Measurements from ENCODE around the gene METTL8.
"Not testable (repeated sequence)": the region's sequence is repeated elsewhere in the genome, so short reads cannot be mapped to it uniquely, and the experiment has no call there.

The METTL8 gene

DNA sequence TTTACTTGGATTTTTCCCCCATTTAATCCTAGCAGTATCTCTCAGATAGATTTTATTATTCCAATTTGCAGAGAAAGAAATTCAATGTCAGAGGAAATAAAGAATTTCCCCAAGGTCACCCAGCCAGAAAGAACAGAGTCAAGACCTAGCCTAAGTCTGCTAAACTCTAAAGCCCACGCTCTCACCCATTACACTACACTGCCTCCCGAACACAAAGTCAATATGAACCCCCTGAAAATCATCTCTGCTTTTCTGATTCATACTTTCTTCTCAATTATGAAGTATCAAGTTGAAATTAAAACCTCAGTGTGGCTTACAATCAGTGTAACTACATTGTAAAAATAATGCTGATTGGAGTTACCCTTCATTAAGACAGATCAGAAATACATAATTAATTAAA is 89.6 kb downstream of the METTL8 start:
- DNase-seq = no peak

- no peak for DNase-seq
Observed at GRCh38 chr2:171342067-171342413, 91.8 kb downstream of the METTL8 start.

- DNase-seq = no peak
Observed at GRCh38 chr2:171341394-171342066, 92.3 kb downstream of the METTL8 start.

GRCh38 chr2:171334946-171335345 is 98.8 kb downstream of the METTL8 start:
- DNase-seq = no peak

DNA sequence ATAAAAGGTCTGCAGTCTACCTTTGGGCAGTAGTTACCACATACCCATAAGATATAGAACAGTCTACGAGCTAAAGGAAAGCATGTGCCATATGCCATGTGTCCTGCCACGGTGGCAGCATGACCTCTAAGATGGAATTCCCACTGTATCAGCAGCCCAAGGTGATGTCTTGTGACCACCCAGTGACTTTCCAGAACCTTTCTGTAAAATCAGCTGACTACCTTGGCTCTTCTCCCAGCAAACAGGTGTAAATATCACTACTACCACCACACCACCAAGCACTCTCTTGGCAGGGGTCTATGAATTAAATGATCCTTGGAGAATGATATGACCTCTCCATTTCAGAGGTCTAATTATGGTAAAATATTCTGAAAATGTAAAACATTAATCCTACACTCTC is 99.6 kb downstream of the METTL8 start:
- no peak for DNase-seq

DNA sequence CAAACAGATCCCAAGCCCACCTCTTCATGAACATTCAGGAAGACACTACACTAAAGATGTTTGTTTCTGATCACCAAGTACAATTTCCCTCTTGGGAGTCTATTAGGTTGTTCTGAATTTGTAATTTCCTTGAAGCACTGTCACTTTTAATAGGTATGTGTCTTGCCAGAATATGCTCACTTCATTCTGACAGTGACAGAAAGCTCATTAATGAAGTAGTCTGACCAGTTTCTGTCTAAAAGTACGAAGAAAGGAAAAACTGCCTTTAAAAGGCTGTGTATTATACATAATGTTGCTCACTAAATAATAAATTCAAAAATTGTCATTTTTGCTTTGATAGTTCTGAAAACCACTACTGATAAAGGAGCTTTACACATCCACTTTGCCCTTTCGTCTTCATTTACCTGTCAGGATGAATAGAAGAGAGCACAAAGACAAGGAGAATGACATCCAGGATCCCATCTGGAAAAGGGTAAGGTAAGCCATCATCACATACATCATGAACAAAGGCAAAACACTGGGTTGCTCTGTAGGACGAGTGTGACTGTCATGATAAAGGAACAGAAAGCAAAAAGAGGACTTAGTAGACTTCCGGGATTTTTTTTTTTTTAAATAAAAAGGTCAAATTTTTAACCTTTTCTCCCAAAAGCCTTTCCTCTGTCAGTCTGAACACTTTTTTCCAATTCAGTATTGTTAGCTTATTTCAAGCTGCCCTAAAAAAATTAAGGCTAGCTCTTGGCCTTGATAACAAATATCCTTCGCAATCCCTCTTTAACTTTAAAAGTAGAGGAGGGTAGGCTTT is 103.4 kb downstream of the METTL8 start:
- no peak for DNase-seq

DNA sequence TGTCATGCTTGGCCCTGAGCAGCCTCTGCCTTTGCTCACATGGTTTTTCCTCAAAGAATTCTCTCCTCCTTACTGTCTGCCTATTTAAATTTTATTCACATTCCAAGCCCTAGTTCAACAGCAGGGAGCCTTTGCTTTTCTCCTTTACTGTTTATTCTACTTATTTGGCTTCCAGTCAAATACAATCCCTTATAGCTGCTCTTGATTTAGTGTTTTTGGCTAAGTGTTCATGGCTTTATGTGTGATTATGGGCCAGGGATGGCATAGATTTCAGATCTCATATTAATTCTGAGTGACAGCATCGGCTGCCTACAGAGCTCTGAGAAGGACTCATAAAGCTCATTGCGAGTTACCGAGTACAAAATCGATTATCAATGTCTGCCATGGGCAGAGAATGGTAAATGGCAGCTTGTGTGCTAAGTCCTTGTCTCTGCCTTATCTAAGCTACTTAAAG is 106.7 kb downstream of the METTL8 start:
- no peak for DNase-seq

DNA sequence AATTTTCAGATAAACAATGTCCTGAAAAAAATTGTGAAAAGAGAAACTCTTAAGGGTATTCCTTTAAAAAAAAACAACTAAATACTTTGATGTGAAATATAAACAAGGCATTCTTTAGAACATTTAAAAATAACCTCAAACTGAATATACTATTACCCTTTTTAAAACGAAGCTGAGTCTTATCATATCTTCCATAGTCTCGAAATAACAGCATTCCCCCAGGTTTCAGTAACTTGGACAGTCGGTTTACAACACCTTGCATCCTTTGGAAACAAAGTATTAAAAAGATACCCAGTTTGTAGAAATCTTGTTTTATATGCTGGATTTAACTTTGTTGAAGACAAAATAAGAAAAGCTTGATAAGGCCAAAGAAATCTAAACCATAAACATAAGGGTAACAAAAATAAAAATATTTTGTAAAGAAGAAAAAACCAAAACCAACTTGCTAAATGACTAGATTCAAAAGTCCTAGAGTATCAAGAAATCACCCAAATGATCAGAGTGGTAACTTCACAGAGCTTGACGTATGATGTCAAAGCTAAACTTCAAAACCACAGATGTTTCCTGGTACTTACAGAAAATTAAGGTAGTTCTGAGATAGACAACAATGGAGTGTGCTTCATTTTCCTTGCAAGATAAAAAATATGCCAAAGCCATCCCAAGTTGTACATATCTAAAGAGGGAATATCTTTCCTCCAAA is 107.8 kb downstream of the METTL8 start:
- DNase-seq = peak; percentile 77

GRCh38 chr2:171323971-171324528 is 109.7 kb downstream of the METTL8 start:
- DNase-seq = no peak

GRCh38 chr2:171322928-171323327 is 110.9 kb downstream of the METTL8 start:
- DNase-seq = no peak

- DNase-seq = no peak
Observed at GRCh38 chr2:171320731-171321130, 113.1 kb downstream of the METTL8 start.

DNA sequence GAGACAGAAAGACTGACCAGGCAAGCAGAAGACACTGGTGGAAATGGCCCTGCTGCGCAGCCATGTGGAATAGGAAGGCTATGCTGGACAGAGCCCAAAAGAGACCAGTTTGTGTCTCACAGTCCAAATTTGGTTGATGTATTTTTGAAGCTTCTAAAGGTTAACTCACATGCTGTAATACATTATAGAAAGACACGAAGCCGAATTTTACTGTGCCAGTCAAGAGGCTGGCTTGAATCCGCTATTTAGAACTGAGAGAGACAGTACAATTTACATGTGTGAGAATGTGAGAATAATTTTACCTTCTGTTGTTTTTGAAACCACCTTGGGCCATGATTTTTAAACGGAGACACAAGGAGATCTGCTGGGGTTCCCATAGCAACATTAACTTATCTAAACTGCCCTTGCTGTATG is 113.6 kb downstream of the METTL8 start:
- no peak for DNase-seq

DNA sequence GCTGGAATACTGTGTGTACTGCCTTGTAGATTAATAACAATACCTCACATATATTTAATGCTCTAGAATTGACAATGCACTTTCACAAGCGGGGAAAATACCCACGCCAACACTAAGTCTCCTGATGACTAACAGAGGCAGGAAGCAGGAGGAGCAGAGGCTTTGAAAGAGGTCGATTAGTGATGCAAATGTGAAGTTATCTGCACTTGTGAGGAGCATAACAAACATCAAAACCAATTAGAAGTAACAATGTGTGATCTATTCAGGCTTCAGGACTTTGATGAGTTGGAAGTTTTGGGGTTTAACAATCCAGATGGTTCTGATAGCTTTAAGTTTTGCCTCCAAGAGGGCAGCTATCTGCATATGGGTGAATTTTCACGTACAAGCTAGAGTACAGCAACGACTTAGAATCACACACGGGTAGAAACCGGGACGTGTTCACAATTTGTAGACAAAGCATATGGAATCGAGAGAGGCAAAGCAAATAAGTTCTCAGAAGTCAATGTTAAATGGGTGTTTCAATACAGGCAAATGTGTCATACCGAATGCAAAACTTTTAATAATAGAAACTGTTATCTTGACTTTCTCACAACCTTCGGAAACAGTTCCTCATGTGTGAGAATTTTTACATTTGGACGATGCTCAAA is 114.5 kb downstream of the METTL8 start:
- peak; percentile 94 for DNase-seq

- DNase-seq = peak; percentile 46
Observed at GRCh38 chr2:171318463-171318934, 115.3 kb downstream of the METTL8 start.

GRCh38 chr2:171317492-171318125 is 116.2 kb downstream of the METTL8 start:
- peak; percentile 82 for DNase-seq

GRCh38 chr2:171316755-171317337 is 116.9 kb downstream of the METTL8 start:
- no peak for DNase-seq

DNA sequence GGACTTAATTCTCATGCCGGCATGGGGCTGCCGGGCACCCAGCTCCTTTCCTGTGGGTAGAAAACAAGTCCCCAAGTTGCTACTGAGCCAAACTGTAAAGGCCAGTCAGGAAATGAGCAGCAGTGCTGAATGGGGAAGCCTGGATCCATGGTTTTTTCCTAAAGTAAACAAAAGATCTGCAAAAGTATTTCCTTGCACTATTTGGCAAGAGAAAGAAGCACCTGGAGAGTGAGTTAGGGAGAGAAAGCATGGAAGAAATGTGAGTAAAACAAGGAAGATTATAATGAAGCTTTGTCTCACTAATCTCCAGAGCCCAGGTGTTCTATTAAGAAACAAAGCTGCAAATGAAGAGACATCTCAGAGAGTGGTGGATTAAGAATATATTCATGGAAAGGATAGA is 117.6 kb downstream of the METTL8 start:
- no peak for DNase-seq

DNA sequence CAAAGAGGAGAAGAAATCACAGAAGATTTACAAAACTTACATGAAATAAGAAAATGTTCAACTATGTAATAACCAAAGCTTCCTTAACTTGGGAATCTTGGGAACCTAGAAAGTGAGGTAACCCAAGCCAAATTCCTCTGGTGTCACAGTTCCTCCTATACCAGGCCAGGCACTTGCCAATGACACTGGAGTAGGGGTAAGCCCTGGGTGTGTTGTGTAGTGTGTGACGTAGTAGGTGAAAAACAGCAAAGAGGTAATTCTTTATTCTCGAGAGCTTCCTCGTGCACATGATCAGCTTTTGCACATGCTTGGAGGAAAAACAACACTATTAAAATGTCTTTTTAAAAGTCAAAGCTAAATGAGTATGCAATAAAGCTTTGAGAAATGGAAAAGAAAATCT is 118.0 kb downstream of the METTL8 start:
- DNase-seq = no peak

DNA sequence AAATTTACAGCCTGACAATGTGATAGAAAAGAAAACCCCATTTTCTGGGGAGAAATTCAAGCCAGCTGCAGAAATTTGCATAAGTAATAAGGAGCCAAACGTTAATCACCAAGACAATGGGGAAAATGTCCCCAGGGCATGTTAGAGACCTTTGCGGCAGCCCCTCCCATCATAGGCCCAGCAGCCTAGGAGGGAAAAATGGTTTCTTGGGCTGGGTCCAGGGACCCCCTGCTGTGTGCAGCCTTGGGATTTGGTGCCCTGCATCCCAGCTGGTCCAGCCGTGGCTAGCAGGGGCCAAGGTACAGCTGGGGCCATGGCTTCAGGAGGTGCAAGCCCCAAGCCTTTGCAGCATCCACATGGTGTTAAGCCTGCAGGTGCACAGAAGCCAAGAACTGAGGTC is 121.6 kb downstream of the METTL8 start:
- not testable (repeated sequence) for DNase-seq

GRCh38 chr2:171311589-171311988 is 122.2 kb downstream of the METTL8 start:
- DNase-seq = not testable (repeated sequence)

- DNase-seq = no peak
Observed at GRCh38 chr2:171310889-171311288, 122.9 kb downstream of the METTL8 start.
